Measurements from ENCODE around the gene IL9. TPM values are rescaled to one million over a fixed set of nuclear protein-coding genes. Genes with fewer than 3 reads are reported as not detected.

The IL9 gene
- total and polyA plus RNA-seq, 2 of the 13 experiments (the other 11 are each of a cell fraction or from before 2014, with no cell fraction given): not detected

GRCh38 chr5:135875567-135875966 is 20.1 kb downstream of the IL9 start:
- no peak overlapping the region for H3K4me3 ChIP-seq (replicated peaks in 1 of 3; ENCODE audit: insufficient read depth in 1 of 3, low read depth in 2 of 3, low read length in 3 of 3)
- no peaks in the 10 kb centered on the region for H3K36me3 ChIP-seq (replicated peaks in 1 of 2; ENCODE audit: control insufficient read depth in 1 of 2, insufficient read depth in 2 of 2, low read length in 2 of 2)
- ChIA-PET CTCF (ENCODE audit: low intra/inter-chr PET ratio, low total read pairs) (no interaction called here), POLR2A (no interaction called here)
- no peak for ATAC-seq
- in situ Hi-C loops (cut with HindIII; ENCODE audit: extremely low pct_ligation_motif_present, low pct_unique_long_range_greater_than_20kb) (no loop called here), intact Hi-C loops (cut with micrococcal nuclease; ENCODE audit: unreplicated experiment) (no loop called here)
- H3K4me1 ChIP-seq (ENCODE audit: insufficient read depth, low read length): peaks cover 25% of the 10 kb centered on the region
- no peaks in the 10 kb centered on the region for H4K20me1 ChIP-seq (ENCODE audit: insufficient read depth, low read length)
- no peak for DNase-seq (ENCODE audit: low spot score)
- no peak for FAIRE-seq
- H3K4me2 ChIP-seq (ENCODE audit: low read depth, low read length): no peak overlapping the region
- no peak overlapping the region for H2AFZ ChIP-seq (ENCODE audit: low read length)
- no peak overlapping the region for H3K27ac ChIP-seq (ENCODE audit: extremely low read length, insufficient read depth, low read length)
- H3K79me2 ChIP-seq (ENCODE audit: insufficient read depth, low read length): no peaks in the 10 kb centered on the region
- no TSS peak for BruUV-seq (replicated peaks)
- 49% methylated on average over 3 of the region's 3 CpGs for WGBS (ENCODE audit: low lambda C conversion rate)
- H3K9ac ChIP-seq (ENCODE audit: insufficient read depth, low read depth, low read length): no peak overlapping the region
- H3K9me3 ChIP-seq (ENCODE audit: low read length): no peaks in the 10 kb centered on the region
- no peak for TF ChIP-seq ZMYM4 (CRISPR knock-in tag; IDR thresholded peaks at IDR 0.05)
- TF ChIP-seq ZNF543 (CRISPR knock-in tag; IDR thresholded peaks at IDR 0.05): no peak
- no peak for TF ChIP-seq ZBTB4 (CRISPR knock-in tag; IDR thresholded peaks at IDR 0.05; ENCODE audit: borderline replicate concordance)
- no peak for TF ChIP-seq SAP130 (CRISPR knock-in tag; IDR thresholded peaks at IDR 0.05; ENCODE audit: low read depth)
- TF ChIP-seq ZNF136 (CRISPR knock-in tag; IDR thresholded peaks at IDR 0.05; ENCODE audit: low read depth): no peak
- TF ChIP-seq ZKSCAN8 (CRISPR knock-in tag; IDR thresholded peaks at IDR 0.05; ENCODE audit: borderline replicate concordance): no peak
- TF ChIP-seq GABPA (IDR thresholded peaks at IDR 0.05; ENCODE audit: low read depth, low read length): no peak
- no peak for TF ChIP-seq GABPA (CRISPR knock-in tag; IDR thresholded peaks at IDR 0.05; ENCODE audit: low read depth)
- TF ChIP-seq ATF5 (CRISPR knock-in tag; IDR thresholded peaks at IDR 0.05; ENCODE audit: low read depth): no peak
- TF ChIP-seq ZNF292 (CRISPR knock-in tag; IDR thresholded peaks at IDR 0.05; ENCODE audit: borderline replicate concordance, low read depth): no peak
- TF ChIP-seq DDIT3 (CRISPR knock-in tag; IDR thresholded peaks at IDR 0.05): no peak
- no peak for TF ChIP-seq CHCHD3 (CRISPR knock-in tag; IDR thresholded peaks at IDR 0.05)
- no peak for TF ChIP-seq NFKBIZ (CRISPR knock-in tag; IDR thresholded peaks at IDR 0.05)
- no peak for TF ChIP-seq FOXK1 (CRISPR knock-in tag; IDR thresholded peaks at IDR 0.05; ENCODE audit: borderline replicate concordance, low read depth)
- TF ChIP-seq ZMAT3 (CRISPR knock-in tag; conservative IDR thresholded peaks at IDR 0.05): no peak
- 0 out of 5 replicates have a peak, but pooled peaks cover 0 to 2% of the 10 kb centered on the region in 2 experiments for H3K27me3 ChIP-seq (ENCODE audit: control insufficient read depth in 1 of 2, insufficient read depth in 2 of 2, low read length in 2 of 2)
